Calu3 (cell line): ENCODE results near the gene RGS3. TPM values are rescaled to one million over a fixed set of nuclear protein-coding genes. Genes with fewer than 3 reads are reported as not detected.
"Not testable (repeated sequence)": the region's sequence is repeated elsewhere in the genome, so short reads cannot be mapped to it uniquely, and the experiment has no call there.

Source experiments
- BruUV-seq: library from RNA; stranded (reverse); fragments of 400-500 nt; replicated peaks from 2 replicates; lab custom pipeline; 2021; lab: Mats Ljungman, UMichigan
- CTCF ChIA-PET: fragments of 300-600 bp; sonication (Branson Sonifier 250); formaldehyde crosslinking; loops from one replicate; lab custom pipeline; 2022; ENCODE audit warnings: antibody characterized with exemption; lab: Charles Lee
- DNase-seq: peaks from one replicate; pipeline ENCODE4 v3.0.0; 2022
- H3K27ac Mint-ChIP-seq: one replicate; pipeline ENCODE4 v1.8.0; 2022; ENCODE audit warnings: mixed read lengths; ENCODE audit not compliant: unreplicated experiment
- H3K27me3 Mint-ChIP-seq: one replicate; pipeline ENCODE4 v1.8.0; 2022; ENCODE audit warnings: mixed read lengths; ENCODE audit not compliant: unreplicated experiment
- H3K36me3 Mint-ChIP-seq: one replicate; pipeline ENCODE4 v1.8.0; 2022; ENCODE audit warnings: mild to moderate bottlenecking, moderate library complexity, mixed read lengths; ENCODE audit not compliant: insufficient read depth, unreplicated experiment
- H3K4me1 Mint-ChIP-seq: one replicate; pipeline ENCODE4 v1.8.0; 2022; ENCODE audit warnings: mild to moderate bottlenecking, low read depth, mixed read lengths; ENCODE audit not compliant: unreplicated experiment
- H3K4me3 Mint-ChIP-seq: one replicate; pipeline ENCODE4 v1.8.0; 2022; ENCODE audit warnings: mild to moderate bottlenecking, low read depth, moderate library complexity, mixed read lengths; ENCODE audit not compliant: unreplicated experiment
- H3K9me3 Mint-ChIP-seq: one replicate; pipeline ENCODE4 v1.8.0; 2022; ENCODE audit warnings: low read depth, mixed read lengths; ENCODE audit not compliant: unreplicated experiment
- intact Hi-C: fragments of 100-400 bp; cut with micrococcal nuclease; formaldehyde crosslinking; loops from one replicate; pipeline ENCODE4 v1.10.0; 2022; ENCODE audit not compliant: unreplicated experiment
- total RNA-seq: library from RNA; stranded (reverse); gene quantifications from 2 replicates; pipeline ENCODE4 v1.2.3, GENCODE V29; 2022
- TF ChIP-seq, protein P1 (sequence below): fragments of 200-600 bp; IDR thresholded peaks from one replicate; pipeline ENCODE4 v1.8.0; 2022; ENCODE audit warnings: antibody characterized with exemption; ENCODE audit not compliant: unreplicated experiment

The RGS3 gene
- total RNA-seq, 1 experiment from 2014 or later, result 61.8 TPM

DNA sequence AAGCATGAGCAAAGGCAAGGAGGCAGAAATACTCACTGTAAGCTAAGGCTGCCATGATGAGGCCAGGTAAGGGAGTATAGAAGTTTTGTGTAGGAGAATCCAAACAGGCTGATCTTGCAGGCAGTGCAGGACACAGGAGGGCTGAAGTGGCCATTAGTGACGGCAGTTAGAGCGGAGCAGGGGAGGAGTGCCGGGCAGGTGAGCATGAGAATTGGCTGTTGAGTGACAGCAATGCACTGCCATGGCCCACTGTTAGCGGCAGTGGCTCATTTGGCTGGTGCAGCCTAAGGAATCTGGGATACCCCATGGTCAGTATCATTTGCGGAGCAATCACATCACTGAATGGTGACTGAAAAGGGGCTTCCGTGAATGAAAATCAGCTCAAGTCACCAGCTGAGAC is 22.8 kb downstream of the RGS3 start:
- Mint-ChIP-seq H3K36me3 (peaks cover 10% of the 10 kb centered on the region), H3K27ac (no peak overlapping the region), H3K4me1 (peaks cover under 1% of the 10 kb centered on the region), H3K4me3 (no peak overlapping the region), H3K27me3 (no peaks in the 10 kb centered on the region), H3K9me3 (no peaks in the 10 kb centered on the region)
- no TSS peak for BruUV-seq
- no peak for DNase-seq
- TF ChIP-seq, protein P1, sequence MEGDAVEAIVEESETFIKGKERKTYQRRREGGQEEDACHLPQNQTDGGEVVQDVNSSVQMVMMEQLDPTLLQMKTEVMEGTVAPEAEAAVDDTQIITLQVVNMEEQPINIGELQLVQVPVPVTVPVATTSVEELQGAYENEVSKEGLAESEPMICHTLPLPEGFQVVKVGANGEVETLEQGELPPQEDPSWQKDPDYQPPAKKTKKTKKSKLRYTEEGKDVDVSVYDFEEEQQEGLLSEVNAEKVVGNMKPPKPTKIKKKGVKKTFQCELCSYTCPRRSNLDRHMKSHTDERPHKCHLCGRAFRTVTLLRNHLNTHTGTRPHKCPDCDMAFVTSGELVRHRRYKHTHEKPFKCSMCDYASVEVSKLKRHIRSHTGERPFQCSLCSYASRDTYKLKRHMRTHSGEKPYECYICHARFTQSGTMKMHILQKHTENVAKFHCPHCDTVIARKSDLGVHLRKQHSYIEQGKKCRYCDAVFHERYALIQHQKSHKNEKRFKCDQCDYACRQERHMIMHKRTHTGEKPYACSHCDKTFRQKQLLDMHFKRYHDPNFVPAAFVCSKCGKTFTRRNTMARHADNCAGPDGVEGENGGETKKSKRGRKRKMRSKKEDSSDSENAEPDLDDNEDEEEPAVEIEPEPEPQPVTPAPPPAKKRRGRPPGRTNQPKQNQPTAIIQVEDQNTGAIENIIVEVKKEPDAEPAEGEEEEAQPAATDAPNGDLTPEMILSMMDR, result no peak
- intact Hi-C loops, result no loop called here
- CTCF ChIA-PET, result no interaction called here

DNA sequence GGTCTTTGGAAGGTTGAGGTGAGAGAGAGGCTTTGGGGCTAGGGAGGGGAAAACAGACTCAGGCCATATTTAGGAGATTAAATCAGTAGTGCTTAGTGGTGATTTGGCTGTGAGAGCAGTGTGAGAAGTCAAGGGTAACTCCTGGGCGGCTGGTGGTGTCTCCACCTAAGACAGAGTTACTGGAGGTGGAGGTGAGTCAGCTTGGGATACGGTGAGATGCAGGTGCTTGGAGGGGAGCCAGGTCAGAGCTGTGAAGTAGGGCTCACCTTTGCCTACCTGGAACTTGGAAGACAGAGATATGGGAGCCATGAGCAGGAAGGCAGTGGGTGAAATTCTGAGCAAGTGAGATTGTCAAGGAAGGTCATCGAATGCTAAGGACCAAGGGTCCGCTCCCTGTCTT is 24.5 kb downstream of the RGS3 start:
- no peaks in the 10 kb centered on the region for H3K27me3 Mint-ChIP-seq
- no peak overlapping the region for H3K4me3 Mint-ChIP-seq
- intact Hi-C loops, result no loop called here
- CTCF ChIA-PET, result no interaction called here
- no peak overlapping the region for H3K27ac Mint-ChIP-seq
- TF ChIP-seq, protein P1, result no peak
- no TSS peak for BruUV-seq
- H3K9me3 Mint-ChIP-seq, result no peaks in the 10 kb centered on the region
- no peak for DNase-seq
- peaks cover 10% of the 10 kb centered on the region for H3K36me3 Mint-ChIP-seq
- H3K4me1 Mint-ChIP-seq, result no peaks in the 10 kb centered on the region

DNA sequence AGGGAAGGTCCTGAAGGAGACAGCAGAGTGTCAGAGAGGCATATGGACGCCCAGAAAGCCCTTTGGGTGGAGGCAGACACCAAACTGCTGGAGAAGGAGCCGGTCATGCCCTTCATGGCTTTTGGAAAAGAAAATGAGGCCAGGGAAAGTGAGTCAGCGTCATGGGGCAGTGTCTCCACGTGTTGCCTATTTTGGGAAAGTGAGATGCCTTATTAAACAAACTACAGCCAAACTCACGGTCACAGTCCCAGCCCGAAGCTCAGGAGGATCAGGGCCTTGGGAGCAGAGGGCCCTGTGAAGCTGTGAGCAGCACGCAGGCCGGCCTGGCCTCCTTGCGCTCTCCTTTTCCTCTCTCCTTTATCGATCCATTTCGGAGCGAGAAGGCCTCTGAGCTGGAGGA is 25.0 kb downstream of the RGS3 start:
- Mint-ChIP-seq H3K9me3 (no peaks in the 10 kb centered on the region), H3K4me1 (no peaks in the 10 kb centered on the region), H3K36me3 (peaks cover 10% of the 10 kb centered on the region), H3K27ac (no peak overlapping the region), H3K27me3 (no peaks in the 10 kb centered on the region), H3K4me3 (no peak overlapping the region)
- no peak for DNase-seq
- TF ChIP-seq, protein P1, result no peak
- no TSS peak for BruUV-seq
- CTCF ChIA-PET, result no interaction called here
- intact Hi-C loops, result no loop called here

DNA sequence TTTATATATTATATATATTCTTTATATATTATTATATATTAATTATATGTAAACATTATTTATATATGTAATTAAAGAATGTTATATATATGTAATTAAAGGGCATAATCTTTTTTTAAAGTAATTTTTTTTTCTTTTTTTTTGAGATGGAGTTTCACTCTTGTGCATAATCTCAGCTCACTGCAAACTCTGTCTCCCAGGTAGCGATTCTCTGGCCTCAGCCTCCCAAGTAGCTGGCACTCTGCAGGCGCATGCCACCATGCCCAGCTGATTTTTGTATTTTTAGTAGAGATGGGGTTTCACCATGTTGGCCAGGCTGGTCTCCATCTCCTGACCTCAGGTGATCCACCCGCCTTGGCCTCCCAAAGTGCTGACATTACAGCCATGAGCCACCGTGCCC is 27.6 kb downstream of the RGS3 start:
- H3K27me3 Mint-ChIP-seq, BruUV-seq, H3K4me3 Mint-ChIP-seq, H3K9me3 Mint-ChIP-seq, CTCF ChIA-PET, intact Hi-C loops, DNase-seq, H3K4me1 Mint-ChIP-seq, H3K27ac Mint-ChIP-seq: not testable (repeated sequence)
- H3K36me3 Mint-ChIP-seq, result peaks cover 13% of the 10 kb centered on the region

DNA sequence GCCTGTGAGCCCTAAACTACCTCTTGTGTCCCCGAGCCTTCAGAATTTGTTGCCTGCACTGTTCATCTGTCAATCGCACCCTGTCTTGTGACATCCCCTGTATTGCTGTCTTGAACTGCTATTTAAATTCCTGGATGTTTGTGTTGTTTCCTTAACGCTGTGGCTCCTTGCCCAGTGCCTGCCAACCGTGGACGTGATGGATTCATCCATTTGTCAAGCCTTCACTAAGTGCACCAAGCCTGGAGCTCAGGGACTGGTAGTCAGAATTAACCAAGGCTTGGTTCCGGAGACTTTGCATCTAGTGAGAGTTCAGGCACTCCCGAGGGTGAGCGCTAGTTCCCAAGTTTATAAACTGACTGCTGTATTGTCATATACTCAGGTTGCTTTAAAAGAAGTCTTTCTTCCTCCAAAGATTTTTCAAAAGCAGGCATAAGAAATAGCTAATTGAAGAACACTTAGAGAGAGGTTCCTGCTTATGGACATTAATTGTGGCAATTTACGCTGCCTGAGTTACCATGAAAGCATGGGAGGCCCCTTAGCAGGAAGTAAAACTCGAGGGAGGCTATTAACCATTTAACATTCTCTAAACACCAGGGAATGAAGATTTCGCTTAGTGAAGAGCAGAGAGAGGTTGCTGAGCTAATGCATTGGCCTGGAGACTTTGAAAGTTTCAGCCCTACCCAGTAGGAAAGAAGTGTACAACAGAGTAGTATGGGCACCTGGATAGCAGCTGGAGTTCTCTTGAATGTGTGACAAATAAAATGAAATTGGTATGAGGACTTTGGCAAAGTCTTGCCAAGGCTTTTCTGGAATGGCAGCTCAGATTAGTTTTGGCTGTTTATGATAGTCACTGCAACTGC is 29.0 kb downstream of the RGS3 start:
- H3K36me3 Mint-ChIP-seq, result peaks cover 13% of the 10 kb centered on the region
- H3K27ac Mint-ChIP-seq, result no peak overlapping the region
- CTCF ChIA-PET, result no interaction called here
- no peaks in the 10 kb centered on the region for H3K4me1 Mint-ChIP-seq
- TF ChIP-seq, protein P1, result no peak
- no TSS peak for BruUV-seq
- no peak for DNase-seq
- no peaks in the 10 kb centered on the region for H3K27me3 Mint-ChIP-seq
- H3K9me3 Mint-ChIP-seq, result no peaks in the 10 kb centered on the region
- H3K4me3 Mint-ChIP-seq, result no peak overlapping the region
- intact Hi-C loops, result no loop called here
